Astrocyte of the spinal cord (primary cell): ENCODE data around the gene ADAMTS5.

Experiments
- DNase-seq: peaks from one replicate; pipeline ENCODE4 v3.0.0; 2011; ENCODE audit warnings: low read depth, low spot score
- H3K4me3 ChIP-seq: 2 replicates; pipeline ENCODE4 v1.5.1; 2011; ENCODE audit warnings: low read depth, mild to moderate bottlenecking, low read length, moderate library complexity
- in situ Hi-C: cut with HindIII; loops from 2 replicates; pipeline ENCODE4 v1.10.0; 2017; ENCODE audit warnings: low sequenced_read_pairs
- TF ChIP-seq, protein P1 (sequence below): IDR thresholded peaks from 2 replicates; pipeline ENCODE4 v1.5.1; 2012; ENCODE audit warnings: low read depth, mild to moderate bottlenecking, low read length, inconsistent platforms

The ADAMTS5 gene

GRCh38 chr21:26972192-26972591 is 5.3 kb upstream of the ADAMTS5 start:
- DNase-seq = no peak
- in situ Hi-C loops = no loop called here

DNA sequence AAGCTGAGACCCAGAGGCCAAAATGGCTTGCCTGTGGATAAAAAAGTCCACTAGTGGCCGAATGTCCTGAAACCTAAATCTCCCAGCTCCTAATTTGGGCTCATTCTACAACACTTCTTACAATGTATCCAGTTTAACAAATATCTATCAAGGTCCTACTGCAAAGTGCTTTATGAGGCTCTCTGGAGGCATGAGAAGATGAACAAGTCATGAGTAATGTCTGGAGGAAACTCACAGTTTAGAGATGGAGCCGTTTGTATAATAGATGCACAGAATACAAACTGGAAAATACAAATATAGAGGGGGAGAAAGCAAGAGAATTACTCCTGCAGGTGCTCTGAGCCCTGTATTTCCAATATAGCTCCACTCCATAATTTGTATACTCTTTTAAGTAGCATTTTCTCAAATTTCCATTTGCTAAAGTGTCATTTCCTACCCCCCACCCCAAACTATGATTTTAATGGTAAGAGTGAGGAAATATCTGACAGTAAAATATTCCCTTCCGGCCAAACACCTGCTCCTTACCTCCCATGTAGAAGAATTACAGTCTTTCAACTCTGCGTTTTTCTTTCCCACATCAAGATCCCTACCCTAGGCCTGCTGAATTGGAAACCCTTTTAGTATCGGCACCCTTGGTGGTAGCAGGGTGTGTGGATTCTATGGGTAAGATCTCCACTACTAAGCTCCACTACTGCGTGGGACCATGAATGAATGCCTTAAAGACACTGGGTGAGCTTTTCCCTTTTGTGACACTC is 3.3 kb upstream of the ADAMTS5 start:
- TF ChIP-seq, protein P1, sequence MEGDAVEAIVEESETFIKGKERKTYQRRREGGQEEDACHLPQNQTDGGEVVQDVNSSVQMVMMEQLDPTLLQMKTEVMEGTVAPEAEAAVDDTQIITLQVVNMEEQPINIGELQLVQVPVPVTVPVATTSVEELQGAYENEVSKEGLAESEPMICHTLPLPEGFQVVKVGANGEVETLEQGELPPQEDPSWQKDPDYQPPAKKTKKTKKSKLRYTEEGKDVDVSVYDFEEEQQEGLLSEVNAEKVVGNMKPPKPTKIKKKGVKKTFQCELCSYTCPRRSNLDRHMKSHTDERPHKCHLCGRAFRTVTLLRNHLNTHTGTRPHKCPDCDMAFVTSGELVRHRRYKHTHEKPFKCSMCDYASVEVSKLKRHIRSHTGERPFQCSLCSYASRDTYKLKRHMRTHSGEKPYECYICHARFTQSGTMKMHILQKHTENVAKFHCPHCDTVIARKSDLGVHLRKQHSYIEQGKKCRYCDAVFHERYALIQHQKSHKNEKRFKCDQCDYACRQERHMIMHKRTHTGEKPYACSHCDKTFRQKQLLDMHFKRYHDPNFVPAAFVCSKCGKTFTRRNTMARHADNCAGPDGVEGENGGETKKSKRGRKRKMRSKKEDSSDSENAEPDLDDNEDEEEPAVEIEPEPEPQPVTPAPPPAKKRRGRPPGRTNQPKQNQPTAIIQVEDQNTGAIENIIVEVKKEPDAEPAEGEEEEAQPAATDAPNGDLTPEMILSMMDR = no peak
- no peak for DNase-seq
- no peak overlapping the region for H3K4me3 ChIP-seq
- in situ Hi-C loops = no loop called here

More at GRCh38 chr21:26972192-26972591, 5.3 kb upstream of the ADAMTS5 start:
- no peak overlapping the region for H3K4me3 ChIP-seq
- TF ChIP-seq, protein P1 = no peak

DNA sequence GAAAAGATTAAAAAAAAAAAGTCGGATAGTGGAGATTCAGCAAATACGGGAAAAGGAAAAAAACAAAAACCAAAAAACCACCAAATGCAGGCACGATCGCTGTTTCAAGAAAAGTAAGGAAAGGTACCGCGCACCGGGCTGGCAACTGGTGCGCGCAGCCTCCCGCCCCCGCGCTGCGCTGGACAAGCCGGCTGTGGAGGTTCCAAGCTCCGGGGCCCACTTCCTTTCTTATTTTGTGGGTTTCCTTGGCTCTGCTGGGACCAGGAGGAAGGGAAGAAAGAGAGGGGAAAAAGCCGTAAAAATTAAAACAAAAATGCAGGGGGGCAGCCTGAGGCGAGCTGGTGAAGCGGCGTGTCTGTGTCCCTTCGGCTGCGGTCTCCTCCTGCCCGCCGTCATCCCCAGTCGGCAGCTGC is 233 bp downstream of the ADAMTS5 start:
- TF ChIP-seq, protein P1 = no peak
- in situ Hi-C loops = no loop called here
- peak; percentile 13 for DNase-seq
- H3K4me3 ChIP-seq = peak overlapping the region; percentile 56

DNA sequence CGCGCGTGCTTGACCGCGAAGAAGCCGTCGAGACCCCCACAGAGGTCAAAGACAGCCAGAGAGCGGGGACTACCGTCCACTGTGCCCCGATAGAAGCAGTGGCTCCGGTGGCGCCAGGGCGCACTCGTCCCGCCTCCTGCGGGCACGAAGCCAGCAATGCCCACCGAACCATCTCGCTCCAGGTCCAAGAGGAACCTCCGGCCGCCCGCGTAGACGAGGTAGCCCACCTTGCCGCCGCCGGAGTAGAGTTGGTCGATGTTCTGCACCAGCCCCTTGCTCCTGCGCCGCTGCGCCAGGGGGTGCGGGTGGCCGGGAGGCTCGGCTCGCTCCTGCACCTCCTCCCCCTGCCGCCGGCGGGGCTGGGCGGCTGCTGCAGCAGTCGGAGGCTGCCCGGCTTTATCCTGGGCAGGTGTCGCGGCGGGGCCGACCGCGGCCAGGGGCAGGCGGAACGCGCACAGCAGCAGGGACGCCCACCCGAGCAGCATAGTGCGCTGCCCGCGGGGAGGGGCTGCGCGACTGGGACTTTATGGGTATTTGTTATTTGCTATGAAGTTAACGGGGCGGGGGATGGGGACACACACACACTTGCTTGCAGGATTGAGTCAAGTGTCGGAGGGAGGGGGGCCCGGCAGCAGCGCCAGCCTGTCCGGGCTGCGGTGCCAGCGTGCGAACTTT is 844 bp downstream of the ADAMTS5 start:
- in situ Hi-C loops = no loop called here
- peak overlapping the region; percentile 56 for H3K4me3 ChIP-seq
- TF ChIP-seq, protein P1 = no peak
- DNase-seq = peak; percentile 14

DNA sequence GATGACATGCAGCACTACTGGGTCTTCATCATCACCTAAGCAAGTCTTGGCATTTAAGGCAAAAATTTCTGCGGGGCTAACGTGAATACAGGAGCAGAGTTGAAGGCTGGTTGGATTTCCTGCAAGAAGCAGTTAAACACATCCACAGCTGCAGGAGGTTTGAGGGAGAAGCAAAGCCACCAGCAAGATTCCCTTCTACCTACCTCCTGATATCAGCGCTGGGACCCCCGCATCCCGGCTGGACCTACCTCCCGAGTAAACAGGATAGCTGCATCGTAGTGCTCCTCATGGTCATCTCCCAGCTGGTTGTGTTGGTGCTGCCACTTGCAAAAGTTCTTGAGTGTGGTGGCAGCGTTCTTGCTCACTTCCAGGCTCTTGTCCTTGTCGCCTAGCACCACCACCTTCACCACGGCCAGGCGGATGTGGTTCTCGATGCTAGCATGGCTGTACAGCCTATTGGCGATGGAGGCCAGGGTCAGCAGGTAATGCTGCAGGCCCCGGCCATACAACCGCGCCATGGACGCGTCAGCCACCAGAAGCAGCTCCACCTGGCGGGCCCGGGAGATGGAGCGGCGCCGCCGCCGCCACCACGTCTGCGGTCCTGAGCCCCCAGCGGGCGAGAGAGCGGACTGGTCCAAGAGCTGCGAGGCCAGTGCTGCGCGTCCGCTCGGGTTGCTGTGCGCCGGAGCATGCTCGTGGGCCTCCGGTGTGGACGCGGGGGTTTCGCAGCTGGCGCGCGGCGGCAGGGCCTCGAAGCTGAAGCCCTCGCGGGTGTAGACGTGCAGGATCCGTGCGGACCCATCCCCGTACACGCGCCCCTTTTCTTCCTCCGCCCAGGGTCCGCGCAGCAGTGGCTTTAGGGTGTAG is 1.6 kb downstream of the ADAMTS5 start:
- in situ Hi-C loops = no loop called here
- TF ChIP-seq, protein P1 = peak; percentile 45
- DNase-seq = peak; percentile 14
- peak overlapping the region; percentile 56 for H3K4me3 ChIP-seq

GRCh38 chr21:26964170-26964778 is 2.6 kb downstream of the ADAMTS5 start:
- H3K4me3 ChIP-seq = no peak overlapping the region
- TF ChIP-seq, protein P1 = no peak
- no peak for DNase-seq
- in situ Hi-C loops = no loop called here
